Gastroesophageal sphincter (tissue), 4 donors: ENCODE results near the gene USP4. TPM values are rescaled to one million over a fixed set of nuclear protein-coding genes. Genes with fewer than 3 reads are reported as not detected.

Experiments used
- ATAC-seq: fragments of 150-250 bp; one replicate; pipeline ENCODE4 v1.9.1; 2016; ENCODE audit warnings: mild to moderate bottlenecking, moderate library complexity
- H3K27ac ChIP-seq, 4 donors: fragments of 200-600 bp; sonication (generic) in 3 of 4; 1 replicate in 3 of 4; 2 replicates in 1 of 4; pipeline ENCODE4 v1.5.1; 2016 to 2019
- H3K27me3 ChIP-seq: fragments of 200-600 bp; sonication (generic); one replicate; pipeline ENCODE4 v1.5.1; 2019
- H3K36me3 ChIP-seq, 2 donors: fragments of 200-600 bp; sonication (generic); one replicate each; pipeline ENCODE4 v1.5.1; 2019; ENCODE audit warnings: control low read depth in 1 of 2
- H3K4me1 ChIP-seq, 3 donors: fragments of 200-600 bp; sonication (generic); 1 replicate in 2 of 3; 2 replicates in 1 of 3; pipeline ENCODE4 v1.5.1; 2016 to 2019; ENCODE audit warnings: control low read depth in 2 of 3
- H3K4me3 ChIP-seq, 2 donors: fragments of 200-600 bp; sonication (generic); one replicate each; pipeline ENCODE4 v1.5.1; 2019; ENCODE audit warnings: mild to moderate bottlenecking in 1 of 2, moderate library complexity in 1 of 2
- H3K9me3 ChIP-seq, 3 donors: fragments of 200-600 bp; sonication (generic); one replicate each; pipeline ENCODE4 v1.5.1; 2017 to 2019; ENCODE audit warnings: control low read depth in 2 of 3
- EP300 ChIP-seq: sonication (generic); formaldehyde crosslinking; IDR thresholded peaks from one replicate; pipeline ENCODE4 v1.6.1; 2017; ENCODE audit warnings: antibody characterized with exemption, mild to moderate bottlenecking
- POLR2A ChIP-seq, 2 donors: fragments of 450-650 bp; IDR thresholded peaks; one replicate each; pipeline ENCODE4 v1.6.1; 2017; ENCODE audit warnings: antibody characterized with exemption in 2 of 2, mild to moderate bottlenecking in 2 of 2, moderate library complexity in 1 of 2
- POLR2AphosphoS5 ChIP-seq: sonication (generic); formaldehyde crosslinking; IDR thresholded peaks from one replicate; pipeline ENCODE4 v1.6.1; 2017; ENCODE audit warnings: antibody characterized with exemption
- WGBS, 2 donors: methylation state at CpG; one replicate each; pipeline ENCODE4 v1.1.5; 2018; ENCODE audit warnings: low coverage in 1 of 2; 5-methylcytosine and 5-hydroxymethylcytosine counted together
- total RNA-seq, 4 donors: library from RNA; depleted of rRNA; stranded (reverse); fragments of >200 nt; gene quantifications; one replicate each; pipeline ENCODE4 v1.1.0, GENCODE V29; 2016
- TF ChIP-seq, protein P1 (sequence below), 4 experiments: fragments of 200-600 bp in 2 of 4; fragments of 450-650 bp in 2 of 4; sonication (generic) in 1 of 4; IDR thresholded peaks; one replicate each; pipeline ENCODE4 v1.5.1; 2017 to 2019; ENCODE audit warnings: antibody characterized with exemption in 4 of 4, mild to moderate bottlenecking in 2 of 4, moderate library complexity in 2 of 4

USP4 gene
- total RNA-seq, 4 donors from 2014 or later = 15.8 to 36.9 (median 29.8) TPM

DNA sequence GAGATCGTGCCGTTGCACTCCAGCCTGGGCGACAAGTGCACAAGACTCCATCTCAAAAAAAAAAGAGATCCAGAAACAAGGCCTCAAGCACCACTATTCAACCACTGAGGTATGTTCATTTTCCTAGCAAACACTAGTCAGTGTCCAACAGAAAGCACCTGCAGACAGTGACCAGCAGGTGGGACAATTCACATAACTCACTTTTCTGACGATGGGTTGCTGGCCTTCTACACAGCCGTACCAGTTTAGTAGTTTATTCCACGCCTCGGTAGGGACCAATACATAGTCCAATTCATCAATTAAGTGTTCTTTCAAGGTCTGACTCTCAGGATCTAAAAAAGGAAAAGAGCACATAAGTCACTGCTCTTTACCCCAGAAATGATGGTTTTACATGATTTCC, 12.4 kb downstream of the USP4 start:
- H3K36me3 ChIP-seq = peaks cover 4 to 100% of the 10 kb centered on the region in 2 donors
- peaks cover 0 to 10% (median 0%) of the 10 kb centered on the region in 3 donors for H3K4me1 ChIP-seq
- H3K9me3 ChIP-seq = no peaks in the 10 kb centered on the region
- TF ChIP-seq EP300 = no peak
- TF ChIP-seq, protein P1, sequence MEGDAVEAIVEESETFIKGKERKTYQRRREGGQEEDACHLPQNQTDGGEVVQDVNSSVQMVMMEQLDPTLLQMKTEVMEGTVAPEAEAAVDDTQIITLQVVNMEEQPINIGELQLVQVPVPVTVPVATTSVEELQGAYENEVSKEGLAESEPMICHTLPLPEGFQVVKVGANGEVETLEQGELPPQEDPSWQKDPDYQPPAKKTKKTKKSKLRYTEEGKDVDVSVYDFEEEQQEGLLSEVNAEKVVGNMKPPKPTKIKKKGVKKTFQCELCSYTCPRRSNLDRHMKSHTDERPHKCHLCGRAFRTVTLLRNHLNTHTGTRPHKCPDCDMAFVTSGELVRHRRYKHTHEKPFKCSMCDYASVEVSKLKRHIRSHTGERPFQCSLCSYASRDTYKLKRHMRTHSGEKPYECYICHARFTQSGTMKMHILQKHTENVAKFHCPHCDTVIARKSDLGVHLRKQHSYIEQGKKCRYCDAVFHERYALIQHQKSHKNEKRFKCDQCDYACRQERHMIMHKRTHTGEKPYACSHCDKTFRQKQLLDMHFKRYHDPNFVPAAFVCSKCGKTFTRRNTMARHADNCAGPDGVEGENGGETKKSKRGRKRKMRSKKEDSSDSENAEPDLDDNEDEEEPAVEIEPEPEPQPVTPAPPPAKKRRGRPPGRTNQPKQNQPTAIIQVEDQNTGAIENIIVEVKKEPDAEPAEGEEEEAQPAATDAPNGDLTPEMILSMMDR (IDR thresholded peaks at IDR 0.05) = peak in 1 of 4 experiments; percentile 10
- WGBS, 2 donors = 65 to 71% methylated on average over 7 of the region's 7 CpGs
- H3K4me3 ChIP-seq = no peak overlapping the region
- no peak for ATAC-seq
- no peak overlapping the region for H3K27ac ChIP-seq
- no peaks in the 10 kb centered on the region for H3K27me3 ChIP-seq

DNA sequence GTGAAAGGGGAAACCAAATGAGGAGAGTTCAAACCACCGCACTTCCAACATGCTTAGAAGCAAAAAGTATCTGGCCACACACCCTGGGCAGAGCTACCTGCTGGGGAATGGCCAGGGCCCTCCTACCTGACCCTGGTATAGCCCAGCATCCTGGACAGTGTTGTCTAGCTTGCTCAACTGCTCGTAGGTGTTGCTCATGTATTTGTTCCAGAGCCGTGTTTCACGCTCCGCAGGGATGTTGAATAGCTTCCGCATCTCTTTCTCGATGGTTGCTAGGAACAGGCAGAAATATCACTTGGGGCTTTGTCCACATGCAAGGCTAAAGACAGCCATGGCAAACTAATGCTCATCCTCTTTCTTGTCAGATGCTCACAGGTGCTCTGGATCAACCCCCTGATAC, 15.1 kb downstream of the USP4 start:
- TF ChIP-seq POLR2AphosphoS5 (no peak), POLR2A (IDR thresholded peaks at IDR 0.05) (no peak), EP300 (no peak)
- TF ChIP-seq, protein P1 (IDR thresholded peaks at IDR 0.05) = no peak
- Histone ChIP-seq H3K27me3 (no peaks in the 10 kb centered on the region), H3K4me1 (no peaks in the 10 kb centered on the region), H3K36me3 (peaks cover 4 to 100% of the 10 kb centered on the region in 2 donors), H3K4me3 (no peak overlapping the region), H3K27ac (no peak overlapping the region), H3K9me3 (no peaks in the 10 kb centered on the region)
- ATAC-seq = no peak
- WGBS, 2 donors = 90 to 100% methylated on average over 1 to 5 of the region's 7 CpGs

DNA sequence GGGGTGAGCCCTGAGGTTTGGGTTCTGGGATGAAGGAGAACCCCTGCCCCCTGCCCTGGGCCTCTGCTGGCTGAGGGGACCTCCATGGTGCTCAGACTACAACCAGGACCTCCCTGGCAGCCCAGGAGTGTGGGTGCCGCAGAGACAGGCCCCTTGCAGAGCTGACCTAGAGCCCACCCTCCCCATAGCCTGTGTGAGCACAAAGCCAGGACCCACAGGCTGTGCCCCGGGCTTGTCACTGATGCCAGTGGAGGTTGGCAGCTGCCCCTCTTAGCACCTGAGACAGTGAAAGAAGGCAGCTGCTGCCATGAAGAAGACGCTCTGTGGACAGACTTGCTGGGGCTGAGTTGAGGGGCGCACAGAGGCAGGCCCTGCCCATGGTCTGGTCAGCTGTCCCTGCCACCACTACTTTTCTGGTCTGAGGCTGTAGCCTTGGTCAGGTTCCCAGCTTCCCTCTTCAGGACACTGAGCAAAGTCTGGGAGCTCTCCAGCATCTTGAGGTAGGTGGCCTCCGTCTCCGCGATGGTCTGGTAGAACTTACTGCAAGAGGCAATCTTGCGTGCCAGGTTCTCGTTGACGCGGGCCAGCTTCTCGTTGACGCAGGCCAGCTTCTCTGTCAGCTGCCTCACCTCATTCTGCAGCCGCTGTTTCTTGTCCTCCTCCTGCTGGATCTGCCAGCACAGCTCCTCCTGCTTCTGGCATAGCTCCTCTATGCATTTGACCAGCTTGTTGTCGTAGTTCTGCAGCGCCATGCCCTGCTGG, 23.0 kb downstream of the USP4 start:
- no peaks in the 10 kb centered on the region for H3K4me1 ChIP-seq
- H3K27ac ChIP-seq = peak overlapping the region in 1 of 4 donors; percentile 41
- TF ChIP-seq, protein P1 (IDR thresholded peaks at IDR 0.05) = no peak
- no peak for TF ChIP-seq EP300
- no peak for TF ChIP-seq POLR2A (IDR thresholded peaks at IDR 0.05)
- TF ChIP-seq POLR2AphosphoS5 = no peak
- H3K9me3 ChIP-seq = no peaks in the 10 kb centered on the region
- H3K27me3 ChIP-seq = no peaks in the 10 kb centered on the region
- H3K4me3 ChIP-seq = no peak overlapping the region
- peaks cover 0 to 99% of the 10 kb centered on the region in 2 donors for H3K36me3 ChIP-seq
- ATAC-seq = peak; percentile 22
- WGBS, 2 donors = 61 to 81% methylated on average over 3 to 12 of the region's 16 CpGs

DNA sequence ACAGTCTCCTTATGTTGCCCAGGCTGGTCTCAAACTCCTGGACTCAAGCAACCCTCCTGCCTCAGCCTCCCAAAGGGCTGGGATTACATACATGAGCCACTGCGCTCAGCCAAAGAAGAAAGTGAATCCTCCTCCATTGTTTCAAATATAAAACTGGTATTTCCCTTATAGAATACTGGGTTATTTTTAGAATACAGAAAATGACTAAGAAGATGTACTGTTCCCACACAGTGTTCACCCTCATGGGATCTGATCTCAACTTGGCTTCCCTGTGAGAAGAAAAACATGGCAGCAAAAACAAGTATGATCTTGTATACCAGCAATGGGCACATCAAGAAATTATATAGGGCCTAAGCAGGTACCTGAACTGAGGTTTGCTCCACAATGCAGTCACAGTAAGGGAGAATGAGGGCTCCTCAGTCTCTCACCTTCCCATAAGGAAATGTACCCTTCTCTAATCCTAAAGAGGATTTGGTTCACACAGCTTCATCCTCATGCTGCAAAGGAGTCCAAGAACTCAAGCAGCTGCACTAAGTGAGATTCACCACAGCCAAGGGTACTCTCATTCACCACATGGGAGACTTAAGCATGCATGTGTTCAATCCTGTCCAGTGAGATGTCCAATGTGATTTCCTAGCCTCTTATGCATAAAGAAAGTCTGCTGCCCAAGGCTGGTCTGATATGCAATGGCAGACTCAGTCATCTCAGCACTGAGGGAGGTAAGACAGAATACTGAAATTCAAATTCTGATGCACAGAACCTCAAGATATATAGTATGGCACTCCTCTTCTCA, 25.8 kb downstream of the USP4 start:
- Histone ChIP-seq H3K27ac (no peak overlapping the region), H3K4me1 (no peaks in the 10 kb centered on the region), H3K36me3 (peaks cover 0 to 99% of the 10 kb centered on the region in 2 donors), H3K9me3 (no peaks in the 10 kb centered on the region), H3K4me3 (no peak overlapping the region), H3K27me3 (no peaks in the 10 kb centered on the region)
- WGBS, 2 donors = 86 to 100% methylated on average over 1 of the region's 1 CpG
- TF ChIP-seq POLR2A (IDR thresholded peaks at IDR 0.05) = no peak
- no peak for TF ChIP-seq POLR2AphosphoS5
- TF ChIP-seq, protein P1 (IDR thresholded peaks at IDR 0.05) = no peak
- no peak for TF ChIP-seq EP300
- ATAC-seq = no peak
